CD8-positive, alpha-beta memory T cell (primary cell): ENCODE data around the gene MOV10. TPM values are rescaled to one million over a fixed set of nuclear protein-coding genes. Genes with fewer than 3 reads are reported as not detected.

Experiments used
- CTCF ChIA-PET: fragments of 350-600 bp; sonication (Branson Sonifier 250); formaldehyde crosslinking; loops from one replicate; lab custom pipeline; 2021; ENCODE audit warnings: antibody characterized with exemption; lab: Charles Lee
- POLR2A ChIA-PET: fragments of 350-600 bp; sonication (Branson Sonifier 250); formaldehyde crosslinking; loops from one replicate; lab custom pipeline; 2021; ENCODE audit warnings: antibody characterized with exemption; lab: Charles Lee
- DNase-seq, 5 donors: peaks; one replicate each; pipeline versions ENCODE4 v3.0.0 to v3.0.0-alpha.2; 2020 to 2022; ENCODE audit warnings: mixed read lengths in 1 of 5
- H3K27ac ChIP-seq: one replicate; pipeline ENCODE4 v1.7.0; 2013; ENCODE audit warnings: low read depth, mild to moderate bottlenecking, low read length, moderate library complexity
- H3K27me3 ChIP-seq: 2 replicates; pipeline ENCODE4 v1.7.0; 2013; ENCODE audit warnings: low read length, mild to moderate bottlenecking; ENCODE audit not compliant: insufficient read depth, poor library complexity, severe bottlenecking
- H3K36me3 ChIP-seq: 2 replicates; pipeline ENCODE4 v1.7.0; 2013; ENCODE audit warnings: mild to moderate bottlenecking, low read length, moderate library complexity; ENCODE audit not compliant: insufficient read depth
- H3K4me1 ChIP-seq: 2 replicates; pipeline ENCODE4 v1.7.0; 2013; ENCODE audit warnings: mild to moderate bottlenecking, low read length, moderate library complexity; ENCODE audit not compliant: insufficient read depth
- H3K4me3 ChIP-seq: 2 replicates; pipeline ENCODE4 v1.7.0; 2013; ENCODE audit warnings: mild to moderate bottlenecking, low read length
- H3K9me3 ChIP-seq: 2 replicates; pipeline ENCODE4 v1.7.0; 2013; ENCODE audit warnings: mild to moderate bottlenecking, low read length
- H3K27ac Mint-ChIP-seq, 8 donors: one replicate each; pipeline ENCODE4 v1.8.0; 2020 to 2021; ENCODE audit warnings: mixed read lengths in 8 of 8, mild to moderate bottlenecking in 6 of 8, inconsistent platforms in 3 of 8, moderate library complexity in 3 of 8
- H3K27me3 Mint-ChIP-seq, 2 donors: one replicate each; pipeline ENCODE4 v1.8.0; 2020 to 2021; ENCODE audit warnings: mixed read lengths in 2 of 2, mild to moderate bottlenecking in 1 of 2, moderate library complexity in 1 of 2
- H3K36me3 Mint-ChIP-seq, 3 donors: one replicate each; pipeline ENCODE4 v1.8.0; 2020 to 2021; ENCODE audit warnings: mixed read lengths in 3 of 3, inconsistent platforms in 1 of 3, mild to moderate bottlenecking in 1 of 3
- H3K4me1 Mint-ChIP-seq, 3 donors: one replicate each; pipeline ENCODE4 v1.8.0; 2020 to 2021; ENCODE audit warnings: mixed read lengths in 3 of 3, inconsistent platforms in 1 of 3, mild to moderate bottlenecking in 1 of 3
- H3K4me3 Mint-ChIP-seq, 7 donors: one replicate each; pipeline ENCODE4 v1.8.0; 2020 to 2021; ENCODE audit warnings: mixed read lengths in 7 of 7, mild to moderate bottlenecking in 6 of 7, moderate library complexity in 4 of 7, inconsistent platforms in 2 of 7
- H3K9me3 Mint-ChIP-seq, 5 donors: one replicate each; pipeline ENCODE4 v1.8.0; 2020 to 2022; ENCODE audit warnings: mixed read lengths in 5 of 5, mild to moderate bottlenecking in 3 of 5, moderate library complexity in 2 of 5, inconsistent platforms in 1 of 5
- polyA plus RNA-seq: library from polyadenylated mRNA; unstranded; fragments of 300-500 nt; fragmentation: Illumina TruSeq; gene quantifications from one replicate; pipeline ENCODE4 v1.2.3, GENCODE V29; 2021
- total RNA-seq, 2 experiments: library from RNA; stranded (reverse); gene quantifications; one replicate each; pipeline ENCODE4 v1.2.3, GENCODE V29; 2021

Gene MOV10
- total and polyA plus RNA-seq, 3 experiments from 2014 or later, result 29.9 to 33.7 (median 31.0) TPM

DNA sequence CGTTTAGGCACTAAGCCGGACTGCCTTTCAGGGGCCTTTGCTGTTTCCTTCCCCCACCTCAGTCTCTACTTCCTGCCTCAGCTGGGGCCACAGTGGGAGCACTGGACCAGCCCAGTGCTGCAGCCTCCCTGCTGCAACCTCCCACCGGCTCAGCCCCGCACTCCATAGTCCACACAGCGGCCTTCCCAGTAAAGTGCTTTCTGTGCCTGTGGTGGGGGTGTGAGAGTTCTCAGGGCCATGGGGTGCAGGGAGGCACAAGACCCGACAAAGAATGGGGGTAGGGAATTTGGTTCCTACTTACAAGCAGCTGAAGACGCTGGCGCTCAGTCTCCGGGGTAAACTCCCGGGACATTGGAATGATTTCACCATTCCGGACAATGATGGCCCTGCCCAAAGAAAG is 37.2 kb downstream of the MOV10 start:
- peaks cover 6 to 10% of the 10 kb centered on the region in 2 donors for H3K27me3 Mint-ChIP-seq
- CTCF ChIA-PET, result interaction anchor here (2.1 to 4.2 kb wide), 2 partner anchors 209 to 321 kb away, joined by 4 to 51 read pairs; no protein-coding TSS in a partner anchor
- peaks cover 0 to 2% (median 2%) of the 10 kb centered on the region in 3 donors for H3K36me3 Mint-ChIP-seq
- no peak overlapping the region for H3K27ac ChIP-seq
- H3K36me3 ChIP-seq, result no peaks in the 10 kb centered on the region
- H3K9me3 ChIP-seq, result no peaks in the 10 kb centered on the region
- POLR2A ChIA-PET, result no interaction called here
- peak overlapping the region in 1 of 7 donors; percentile 17 for H3K4me3 Mint-ChIP-seq
- H3K27me3 ChIP-seq, result peaks cover 5% of the 10 kb centered on the region
- no peak for DNase-seq
- no peak overlapping the region for H3K27ac Mint-ChIP-seq
- no peaks in the 10 kb centered on the region for H3K9me3 Mint-ChIP-seq
- H3K4me1 Mint-ChIP-seq, result peaks cover 22 to 26% (median 24%) of the 10 kb centered on the region in 3 donors
- H3K4me3 ChIP-seq, result no peak overlapping the region
- peaks cover 26% of the 10 kb centered on the region for H3K4me1 ChIP-seq

DNA sequence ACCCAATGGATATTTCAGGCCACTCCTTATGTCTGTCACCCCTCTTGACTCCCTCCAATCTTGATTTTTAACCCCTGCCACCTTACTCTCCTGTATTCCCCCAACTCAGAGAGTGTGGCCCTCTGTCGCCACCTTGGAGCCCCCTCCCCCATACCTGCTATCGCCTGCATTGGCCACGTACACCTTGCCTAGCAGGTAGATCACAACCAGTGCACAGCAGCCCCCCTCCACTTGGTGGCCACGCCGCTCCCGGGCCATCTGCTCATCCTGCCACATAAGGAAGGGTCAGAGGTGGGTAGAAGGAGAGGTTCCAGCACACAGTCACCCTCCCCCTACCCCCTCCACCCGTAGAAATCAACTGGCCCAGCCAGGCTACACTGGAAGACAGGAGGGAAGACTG is 37.7 kb downstream of the MOV10 start:
- no peaks in the 10 kb centered on the region for H3K9me3 Mint-ChIP-seq
- H3K27ac ChIP-seq, result no peak overlapping the region
- peaks cover 0 to 2% (median 2%) of the 10 kb centered on the region in 3 donors for H3K36me3 Mint-ChIP-seq
- no peak for DNase-seq
- CTCF ChIA-PET, result interaction anchor here (2.1 kb wide), 1 partner anchor 322 kb away, joined by 4 read pairs; no protein-coding TSS in a partner anchor
- peaks cover 22 to 26% (median 24%) of the 10 kb centered on the region in 3 donors for H3K4me1 Mint-ChIP-seq
- no peak overlapping the region for H3K27ac Mint-ChIP-seq
- POLR2A ChIA-PET, result no interaction called here
- peaks cover 6 to 10% of the 10 kb centered on the region in 2 donors for H3K27me3 Mint-ChIP-seq
- H3K4me3 Mint-ChIP-seq, result peak overlapping the region in 1 of 7 donors; percentile 17
- H3K27me3 ChIP-seq, result peaks cover 5% of the 10 kb centered on the region
- H3K9me3 ChIP-seq, result no peaks in the 10 kb centered on the region
- no peak overlapping the region for H3K4me3 ChIP-seq
- H3K36me3 ChIP-seq, result no peaks in the 10 kb centered on the region
- H3K4me1 ChIP-seq, result peaks cover 25% of the 10 kb centered on the region

DNA sequence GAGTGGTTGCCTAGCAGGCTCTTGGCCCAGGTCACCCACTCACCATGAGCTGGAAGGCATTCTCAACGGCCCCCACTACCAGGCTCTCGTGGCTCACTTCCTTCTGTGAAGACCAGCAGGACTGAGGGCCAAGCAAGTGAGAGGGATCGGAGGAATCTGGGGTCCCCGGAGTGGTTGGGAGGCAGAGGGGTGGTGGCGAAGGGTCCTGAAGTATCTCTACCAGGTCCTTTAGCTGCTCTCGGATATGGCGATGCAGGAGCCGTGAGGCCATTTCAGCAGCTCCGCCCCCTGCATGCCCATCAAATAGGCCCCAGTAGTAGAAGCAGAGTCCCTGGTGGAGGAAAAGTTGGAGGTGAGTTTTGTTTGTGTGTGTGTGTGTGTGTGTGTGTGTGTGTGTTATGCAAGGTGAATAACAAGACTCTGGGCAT is 38.3 kb downstream of the MOV10 start:
- peak overlapping the region in 1 of 8 donors; percentile 19 for H3K27ac Mint-ChIP-seq
- H3K4me3 Mint-ChIP-seq, result peak overlapping the region in 3 of 7 donors; percentile 6 to 74 (median 38)
- CTCF ChIA-PET, result no interaction called here
- peaks cover 0 to 2% (median 2%) of the 10 kb centered on the region in 3 donors for H3K36me3 Mint-ChIP-seq
- Histone ChIP-seq H3K36me3 (no peaks in the 10 kb centered on the region), H3K27ac (no peak overlapping the region), H3K9me3 (no peaks in the 10 kb centered on the region), H3K4me1 (peaks cover 20% of the 10 kb centered on the region), H3K4me3 (no peak overlapping the region), H3K27me3 (peaks cover 5% of the 10 kb centered on the region)
- H3K4me1 Mint-ChIP-seq, result peaks cover 19 to 21% (median 20%) of the 10 kb centered on the region in 3 donors
- no peak for DNase-seq
- no peaks in the 10 kb centered on the region for H3K9me3 Mint-ChIP-seq
- POLR2A ChIA-PET, result no interaction called here
- H3K27me3 Mint-ChIP-seq, result peaks cover 4 to 10% of the 10 kb centered on the region in 2 donors

DNA sequence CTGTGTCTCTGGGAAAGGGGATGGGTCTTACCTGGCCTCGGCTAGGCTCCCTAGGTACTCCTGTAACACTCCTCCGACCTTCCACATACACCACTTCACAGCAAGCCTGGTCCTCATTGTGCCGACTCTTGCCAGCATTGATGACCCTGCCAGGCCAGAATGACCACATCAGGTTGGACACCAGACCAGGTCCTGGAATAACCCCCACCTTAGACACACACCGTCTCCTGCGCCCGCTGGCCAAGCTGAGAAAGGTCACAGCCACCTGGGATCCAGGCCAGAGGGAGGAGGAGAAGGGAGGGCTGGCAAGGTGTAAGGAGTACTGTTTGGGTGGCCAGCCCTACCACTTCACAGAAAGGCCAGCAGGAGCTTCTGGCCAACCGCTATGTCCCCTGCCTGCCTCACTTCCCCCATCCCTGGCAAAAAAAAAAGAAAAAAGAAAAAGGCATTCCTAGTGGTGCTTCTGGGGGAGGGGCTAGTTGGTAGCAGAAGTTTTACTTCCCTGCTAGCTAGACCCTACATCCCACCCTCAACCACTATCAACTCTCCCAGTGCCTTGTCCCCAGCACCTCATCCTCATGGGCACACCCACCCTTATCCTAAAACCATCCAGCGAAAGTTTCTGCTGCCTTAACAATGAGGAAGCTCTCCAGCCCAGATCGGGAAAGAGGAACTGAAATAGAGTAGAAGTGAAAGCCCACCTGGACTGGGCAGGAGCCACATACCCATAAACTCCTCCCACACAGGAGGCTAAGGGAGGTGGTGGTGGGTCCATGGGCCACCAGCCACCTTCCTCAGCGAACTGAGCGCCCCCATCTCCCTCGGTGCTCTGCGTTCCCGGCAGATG is 39.2 kb downstream of the MOV10 start:
- Histone ChIP-seq H3K27me3 (peaks cover 5% of the 10 kb centered on the region), H3K9me3 (no peaks in the 10 kb centered on the region), H3K4me3 (no peak overlapping the region), H3K4me1 (peaks cover 20% of the 10 kb centered on the region), H3K36me3 (no peaks in the 10 kb centered on the region), H3K27ac (no peak overlapping the region)
- ChIA-PET CTCF (interaction anchor here (1.6 to 4.3 kb wide), 4 partner anchors 10 to 212 kb away, joined by 3 to 40 read pairs (median 11); no protein-coding TSS in a partner anchor), POLR2A (interaction anchor here (0.7 kb wide), 1 partner anchor 96 kb away, joined by 3 read pairs; no protein-coding TSS in a partner anchor)
- H3K27ac Mint-ChIP-seq, result peak overlapping the region in 2 of 8 donors; percentile 14 to 31
- H3K4me3 Mint-ChIP-seq, result peak overlapping the region; percentile 38 to 90 (median 79)
- H3K27me3 Mint-ChIP-seq, result peaks cover 6 to 10% of the 10 kb centered on the region in 2 donors
- no peaks in the 10 kb centered on the region for H3K9me3 Mint-ChIP-seq
- peaks cover 0 to 2% (median 2%) of the 10 kb centered on the region in 3 donors for H3K36me3 Mint-ChIP-seq
- DNase-seq, result no peak
- peaks cover 18 to 27% (median 20%) of the 10 kb centered on the region in 3 donors for H3K4me1 Mint-ChIP-seq

DNA sequence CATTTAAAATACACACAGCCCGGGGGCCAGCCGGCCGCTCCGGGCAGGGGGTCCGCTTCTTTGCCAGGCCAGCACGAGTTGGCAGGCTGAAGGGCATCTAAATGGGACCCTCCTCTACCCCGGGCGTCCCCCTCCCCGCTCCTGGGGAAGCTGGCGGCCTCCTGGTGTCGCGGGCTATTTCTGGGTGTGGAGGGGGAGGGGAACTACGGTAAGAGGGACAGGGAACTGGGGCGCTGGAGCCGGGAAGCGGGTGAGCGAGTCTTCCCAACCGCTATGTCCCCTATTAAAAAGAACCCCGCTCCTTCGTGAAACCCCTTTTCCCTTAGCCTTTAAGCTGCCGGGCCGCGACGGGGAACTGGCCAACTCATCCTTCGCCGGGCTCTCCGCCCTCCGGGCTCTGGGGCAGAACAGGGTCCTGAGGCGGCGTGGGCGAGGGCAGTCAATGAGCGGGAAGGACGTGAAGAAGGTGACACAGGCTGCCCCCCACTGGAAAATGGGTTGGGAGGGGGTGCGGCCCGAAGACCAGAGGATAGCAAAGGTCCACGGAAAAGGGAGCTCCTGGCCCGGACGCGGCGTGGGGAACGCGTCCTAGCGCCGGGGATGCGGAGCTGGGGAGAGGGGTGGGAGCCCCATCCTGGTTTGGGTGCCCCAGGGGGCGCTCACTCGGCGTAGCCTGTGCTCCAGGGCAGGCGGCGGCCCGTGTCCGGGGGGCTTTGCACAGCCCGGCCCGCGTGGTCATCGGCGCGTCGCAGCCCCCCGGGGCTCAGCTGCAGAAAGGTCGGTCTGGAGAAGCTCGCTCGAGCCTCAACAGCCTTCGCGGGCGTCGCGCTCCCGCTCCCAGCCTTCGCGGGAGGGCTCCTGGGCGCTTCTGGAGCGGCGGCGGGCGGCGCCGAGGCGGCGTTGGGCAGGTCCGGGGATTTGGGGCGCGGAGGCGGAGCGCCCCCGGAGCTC is 40.1 kb downstream of the MOV10 start:
- Mint-ChIP-seq H3K4me1 (peaks cover 18 to 27% (median 21%) of the 10 kb centered on the region in 3 donors), H3K36me3 (peaks cover 0 to 2% (median 2%) of the 10 kb centered on the region in 3 donors), H3K27ac (peak overlapping the region in 3 of 8 donors; percentile 31 to 84 (median 75)), H3K27me3 (peaks cover 6 to 11% of the 10 kb centered on the region in 2 donors), H3K9me3 (no peaks in the 10 kb centered on the region), H3K4me3 (peak overlapping the region; percentile 79 to 93 (median 82))
- peaks cover 13% of the 10 kb centered on the region for H3K27me3 ChIP-seq
- CTCF ChIA-PET, result interaction anchor here (0.6 to 4.3 kb wide), 19 partner anchors 11 to 358 kb away, joined by 3 to 40 read pairs (median 7); partner anchors contain the start of genes CAPZA1, LRIG2, MOV10 and ST7L
- H3K27ac ChIP-seq, result no peak overlapping the region
- POLR2A ChIA-PET, result interaction anchor here (0.6 to 2.4 kb wide), 8 partner anchors 10 to 358 kb away, joined by 3 to 21 read pairs (median 8); partner anchors contain the start of genes CAPZA1, LRIG2, MOV10 and ST7L
- no peaks in the 10 kb centered on the region for H3K36me3 ChIP-seq
- no peaks in the 10 kb centered on the region for H3K9me3 ChIP-seq
- peaks cover 20% of the 10 kb centered on the region for H3K4me1 ChIP-seq
- DNase-seq, result peak in 1 of 5 donors; percentile 16
- peak overlapping the region; percentile 66 for H3K4me3 ChIP-seq

DNA sequence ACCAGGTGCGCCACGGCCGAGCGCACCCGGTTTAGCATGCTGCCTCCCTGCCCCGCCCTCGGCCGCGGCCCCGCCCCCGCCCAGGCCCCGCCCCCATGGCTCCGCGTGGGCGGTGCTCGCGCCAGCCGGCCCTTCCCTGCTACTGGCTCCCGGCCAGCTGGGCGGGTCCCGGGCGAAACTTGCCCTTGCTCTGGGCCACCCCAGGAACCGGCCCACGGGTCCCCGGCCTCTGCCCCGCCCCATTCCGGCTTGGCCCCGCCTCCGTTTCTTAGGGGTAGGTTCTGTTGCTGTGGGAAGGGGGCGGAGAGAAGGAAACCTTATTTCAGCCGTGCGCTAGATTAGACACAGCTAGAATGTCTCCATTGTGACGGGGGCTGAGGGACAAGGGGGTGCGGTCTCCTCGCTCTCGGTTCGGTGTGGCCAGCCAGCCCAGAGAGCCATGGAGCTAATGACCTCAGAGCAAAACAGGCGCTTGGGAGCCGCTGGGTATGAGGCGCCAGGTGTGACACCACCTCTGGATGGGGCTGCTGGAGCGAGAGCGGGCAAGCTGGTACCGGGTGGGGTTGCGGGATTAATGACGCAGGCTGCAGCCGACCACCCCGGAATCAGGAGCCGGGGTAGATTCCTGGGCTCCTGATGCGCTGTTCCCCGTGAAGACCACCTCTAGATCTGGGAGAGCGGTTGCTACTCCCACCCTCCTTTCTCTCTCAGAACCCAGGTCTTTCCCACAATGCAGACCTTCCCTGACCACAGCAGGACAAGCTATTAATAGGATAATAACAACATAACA is 41.0 kb downstream of the MOV10 start, which contains the start of gene PPM1J:
Gene PPM1J (minus strand): TSS at position 69 of the 790 bp plus-strand sequence. CDS start 31 bp downstream, at position 38.
- H3K27ac ChIP-seq, result peak within 1 kb of the TSS; percentile 54
- POLR2A ChIA-PET, result interaction anchor here (0.5 to 2.4 kb wide), 10 partner anchors 9 to 357 kb away, joined by 3 to 21 read pairs (median 4); partner anchors contain the start of genes CAPZA1, CTTNBP2NL, LRIG2 and MOV10

More for the DNA sequence above, 41.0 kb downstream of the MOV10 start, which contains the start of gene PPM1J:
- DNase-seq, result peak; percentile 92 to 99 (median 96)
- Mint-ChIP-seq H3K36me3 (peaks cover 0 to 2% (median 2%) of the 10 kb centered on the region in 3 donors), H3K4me3 (peak within 1 kb of the TSS; percentile 85 to 96 (median 92)), H3K27me3 (peaks cover 6 to 14% of the 10 kb centered on the region in 2 donors), H3K9me3 (no peaks in the 10 kb centered on the region), H3K4me1 (peaks cover 18 to 27% (median 21%) of the 10 kb centered on the region in 3 donors), H3K27ac (peak within 1 kb of the TSS; percentile 83 to 97 (median 92))
- H3K27me3 ChIP-seq, result peaks cover 13% of the 10 kb centered on the region
- H3K4me1 ChIP-seq, result peaks cover 20% of the 10 kb centered on the region
- no peaks in the 10 kb centered on the region for H3K9me3 ChIP-seq
- CTCF ChIA-PET, result interaction anchor here (0.6 to 4.3 kb wide), 29 partner anchors 8 to 966 kb away, joined by 3 to 40 read pairs (median 5); partner anchors contain the start of genes CAPZA1, LRIG2, MOV10 and RHOC
- H3K36me3 ChIP-seq, result no peaks in the 10 kb centered on the region
- H3K4me3 ChIP-seq, result peak within 1 kb of the TSS; percentile 87
